Upper lobe of left lung (tissue), 6 donors: ENCODE measurements around the gene AFAP1. TPM values are rescaled to one million over a fixed set of nuclear protein-coding genes. Genes with fewer than 3 reads are reported as not detected.

ENCODE experiments used
- ATAC-seq, 2 donors: fragments of 200-7000 bp; cut with Tn5 transposase; one replicate each; pipeline ENCODE4 v1.9.1; 2022; ENCODE audit warnings: mild to moderate bottlenecking in 2 of 2, moderate library complexity in 2 of 2; ENCODE audit not compliant: low FRiP score in 2 of 2
- DNase-seq, 2 donors: peaks; one replicate each; pipeline ENCODE4 v3.0.0-alpha.2; 2019 to 2020
- H3K27ac ChIP-seq, 4 donors: fragments of 200-600 bp; sonication (generic); one replicate each; pipeline ENCODE4 v1.5.1; 2016 to 2019
- H3K27me3 ChIP-seq, 4 donors: fragments of 200-600 bp; sonication (generic); one replicate each; pipeline ENCODE4 v1.5.1; 2017 to 2019
- H3K36me3 ChIP-seq, 4 donors: fragments of 200-600 bp; sonication (generic); one replicate each; pipeline ENCODE4 v1.5.1; 2016 to 2019
- H3K4me1 ChIP-seq, 4 donors: fragments of 200-600 bp; sonication (generic); one replicate each; pipeline ENCODE4 v1.5.1; 2018 to 2019
- H3K4me3 ChIP-seq, 4 donors: fragments of 200-600 bp; sonication (generic); one replicate each; pipeline ENCODE4 v1.5.1; 2017 to 2019; ENCODE audit warnings: mild to moderate bottlenecking in 2 of 4, moderate library complexity in 1 of 4
- H3K9me3 ChIP-seq, 4 donors: fragments of 200-600 bp; sonication (generic); one replicate each; pipeline ENCODE4 v1.5.1; 2018 to 2019
- CTCF ChIP-seq, 6 experiments: fragments of 450-650 bp in 4 of 6; fragments of 200-600 bp in 2 of 6; sonication (generic) in 2 of 6; IDR thresholded peaks; one replicate each; pipeline ENCODE4 v1.5.1; 2016 to 2019; ENCODE audit warnings: antibody characterized with exemption in 6 of 6
- EP300 ChIP-seq, 4 donors: sonication (generic); formaldehyde crosslinking; IDR thresholded peaks; one replicate each; pipeline ENCODE4 v1.5.1; 2017; ENCODE audit warnings: antibody characterized with exemption in 4 of 4, control low read depth in 2 of 4
- POLR2A ChIP-seq, 4 donors: fragments of 450-650 bp; IDR thresholded peaks; one replicate each; pipeline ENCODE4 v1.5.1; 2016 to 2017; ENCODE audit warnings: antibody characterized with exemption in 4 of 4, mild to moderate bottlenecking in 2 of 4
- POLR2AphosphoS5 ChIP-seq, 2 donors: sonication (generic); formaldehyde crosslinking; IDR thresholded peaks; one replicate each; pipeline ENCODE4 v1.5.1; 2017; ENCODE audit warnings: antibody characterized with exemption in 2 of 2
- WGBS, 2 donors: methylation state at CpG; one replicate each; pipeline ENCODE4 v1.1.5; 2017 to 2018; 5-methylcytosine and 5-hydroxymethylcytosine counted together
- total RNA-seq, 6 donors: library from RNA; depleted of rRNA in 4 of 6; stranded (reverse); fragments of >200 nt in 4 of 6; gene quantifications; one replicate each; pipeline versions ENCODE4 v1.1.0 to v1.2.1, GENCODE V29; 2016 to 2021
- donor health status: DM: no; HTN: no; CAD: no; lungs with moderate emphysema.
- donor health status: DM: no; HTN: yes; CAD: no; lungs with severe emphysema.

AFAP1 gene
- total RNA-seq, 6 donors from 2014 or later: 10.9 to 26.7 (median 19.2) TPM

- TF ChIP-seq CTCF (IDR thresholded peaks at IDR 0.05) (no peak), POLR2AphosphoS5 (IDR thresholded peaks at IDR 0.05) (no peak), EP300 (IDR thresholded peaks at IDR 0.05) (no peak), POLR2A (IDR thresholded peaks at IDR 0.05) (no peak)
- H3K27ac ChIP-seq: no peak overlapping the region
- 83 to 87% methylated on average over 14 to 15 of the region's 15 CpGs for WGBS, 2 donors
- H3K36me3 ChIP-seq: no peaks in the 10 kb centered on the region
- H3K4me1 ChIP-seq: peaks cover 0 to 11% (median 7%) of the 10 kb centered on the region in 4 donors
- no peak overlapping the region for H3K4me3 ChIP-seq
- no peak for DNase-seq
- H3K9me3 ChIP-seq: no peaks in the 10 kb centered on the region
- ATAC-seq: no peak
- no peaks in the 10 kb centered on the region for H3K27me3 ChIP-seq
Observed at GRCh38 chr4:7894677-7895181, 44.9 kb downstream of the AFAP1 start.

GRCh38 chr4:7894098-7894676 is 45.5 kb downstream of the AFAP1 start:
- Histone ChIP-seq H3K27me3 (no peaks in the 10 kb centered on the region), H3K4me3 (no peak overlapping the region), H3K27ac (no peak overlapping the region), H3K36me3 (no peaks in the 10 kb centered on the region), H3K4me1 (peaks cover 0 to 11% (median 7%) of the 10 kb centered on the region in 4 donors), H3K9me3 (no peaks in the 10 kb centered on the region)
- ATAC-seq: no peak
- no peak for DNase-seq
- 91% methylated on average over 12 of the region's 12 CpGs for WGBS, 2 donors
- TF ChIP-seq POLR2A (IDR thresholded peaks at IDR 0.05): no peak
- TF ChIP-seq POLR2AphosphoS5 (IDR thresholded peaks at IDR 0.05): no peak
- no peak for TF ChIP-seq EP300 (IDR thresholded peaks at IDR 0.05)
- no peak for TF ChIP-seq CTCF (IDR thresholded peaks at IDR 0.05)

DNA sequence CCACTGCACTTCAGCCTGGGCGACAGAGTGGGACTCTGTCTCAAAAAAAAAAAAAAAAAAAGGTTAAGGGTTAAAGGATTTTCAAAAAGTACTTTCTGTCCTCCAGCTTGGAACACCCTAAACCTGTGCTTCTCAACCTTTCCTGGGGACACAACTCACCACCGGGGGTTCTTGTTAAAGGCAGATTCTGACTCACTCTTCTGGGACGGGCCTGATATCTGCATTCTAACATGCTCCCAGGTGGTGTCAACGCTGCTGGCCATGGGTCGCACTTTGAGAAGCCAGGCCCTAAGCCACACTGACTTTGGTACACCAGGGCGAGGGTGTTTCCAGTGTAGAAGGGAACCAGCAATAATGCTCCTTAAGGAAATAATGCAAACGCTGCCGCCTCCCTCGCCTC is 46.1 kb downstream of the AFAP1 start:
- Histone ChIP-seq H3K4me3 (no peak overlapping the region), H3K27ac (no peak overlapping the region), H3K4me1 (peaks cover 0 to 11% (median 7%) of the 10 kb centered on the region in 4 donors), H3K27me3 (no peaks in the 10 kb centered on the region), H3K36me3 (no peaks in the 10 kb centered on the region), H3K9me3 (peaks cover 0 to 6% (median 6%) of the 10 kb centered on the region in 4 donors)
- ATAC-seq (no peak), DNase-seq (no peak)
- WGBS, 2 donors: 87 to 93% methylated on average over 9 of the region's 9 CpGs
- TF ChIP-seq POLR2AphosphoS5 (IDR thresholded peaks at IDR 0.05) (no peak), CTCF (IDR thresholded peaks at IDR 0.05) (no peak), POLR2A (IDR thresholded peaks at IDR 0.05) (no peak), EP300 (IDR thresholded peaks at IDR 0.05) (no peak)

- Histone ChIP-seq H3K27ac (no peak overlapping the region), H3K27me3 (no peaks in the 10 kb centered on the region), H3K4me1 (peaks cover 0 to 11% (median 7%) of the 10 kb centered on the region in 4 donors), H3K36me3 (no peaks in the 10 kb centered on the region), H3K9me3 (peaks cover 0 to 6% (median 6%) of the 10 kb centered on the region in 4 donors), H3K4me3 (no peak overlapping the region)
- DNase-seq (no peak), ATAC-seq (peak; percentile 34 to 61)
- TF ChIP-seq EP300 (IDR thresholded peaks at IDR 0.05) (no peak), CTCF (IDR thresholded peaks at IDR 0.05) (no peak), POLR2AphosphoS5 (IDR thresholded peaks at IDR 0.05) (no peak), POLR2A (IDR thresholded peaks at IDR 0.05) (no peak)
- 60 to 64% methylated on average over 11 to 12 of the region's 12 CpGs for WGBS, 2 donors
Observed at GRCh38 chr4:7892212-7893019, 47.2 kb downstream of the AFAP1 start.
